RWPE1 (cell line): ENCODE measurements around the gene DCTN2.

Source experiments
- CTCF ChIA-PET: fragments of 350-600 bp; sonication (Branson Sonifier 250); formaldehyde crosslinking; extraction: SDS; loops from one replicate; lab custom pipeline; 2021; lab: Yijun Ruan, JAX
- POLR2A ChIA-PET: fragments of 400-600 bp; formaldehyde crosslinking; extraction: SDS; loops from one replicate; lab custom pipeline; 2020; ENCODE audit warnings: antibody characterized with exemption; ENCODE audit not compliant: low non-redundant PET; lab: Yijun Ruan, JAX
- DNase-seq: peaks from one replicate; pipeline ENCODE4 v3.0.0; 2012; ENCODE audit warnings: low spot score
- H3K27ac ChIP-seq: fragments of 450-650 bp; 2 replicates; pipeline ENCODE4 v1.5.1; 2017
- TF ChIP-seq, protein P1 (sequence below): fragments of 450-650 bp; conservative IDR thresholded peaks from 2 replicates; pipeline ENCODE4 v1.5.1; 2017; ENCODE audit warnings: low read depth, mild to moderate bottlenecking

DCTN2 gene

DNA sequence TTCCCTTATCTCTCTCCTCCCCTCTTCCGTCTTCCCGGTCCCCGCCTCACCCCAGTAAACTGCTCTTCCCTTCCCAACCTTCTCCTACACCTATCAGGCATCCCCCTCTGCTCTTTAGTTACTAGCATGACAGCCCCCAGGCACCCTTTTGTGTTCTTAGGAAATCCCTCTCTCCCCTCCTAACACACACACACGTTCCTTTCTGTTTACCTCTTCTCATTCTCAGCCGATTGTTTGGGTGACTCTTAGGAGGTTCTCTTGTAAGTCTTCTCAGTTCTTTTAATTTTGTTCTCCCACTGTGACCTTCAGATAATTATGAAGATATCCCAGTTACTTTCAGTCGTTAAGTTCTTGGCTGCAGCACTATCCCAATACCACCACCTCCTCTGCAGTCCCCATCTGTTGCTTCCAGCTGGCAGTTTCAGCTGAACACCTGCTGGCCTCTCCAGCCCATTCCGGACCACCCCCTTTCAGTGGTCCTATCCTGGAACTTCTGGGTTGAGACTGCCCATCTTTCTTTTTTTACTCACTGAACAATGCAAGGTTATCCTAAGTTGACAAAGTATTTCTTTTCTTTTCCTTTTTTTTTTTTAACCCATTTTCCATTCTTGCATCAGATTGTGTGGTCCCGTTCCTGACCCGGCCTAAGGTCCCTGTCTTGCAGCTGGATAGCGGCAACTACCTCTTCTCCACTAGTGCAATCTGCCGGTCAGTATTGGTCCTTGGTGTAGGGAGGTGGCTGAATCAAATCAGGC, 58.4 kb downstream of the DCTN2 start:
- ChIA-PET CTCF (interaction anchor here (0.7 kb wide), 1 partner anchor 309 kb away, joined by 4 read pairs; no protein-coding TSS in a partner anchor), POLR2A (no interaction called here)
- H3K27ac ChIP-seq, result peak overlapping the region; percentile 79
- TF ChIP-seq, protein P1, sequence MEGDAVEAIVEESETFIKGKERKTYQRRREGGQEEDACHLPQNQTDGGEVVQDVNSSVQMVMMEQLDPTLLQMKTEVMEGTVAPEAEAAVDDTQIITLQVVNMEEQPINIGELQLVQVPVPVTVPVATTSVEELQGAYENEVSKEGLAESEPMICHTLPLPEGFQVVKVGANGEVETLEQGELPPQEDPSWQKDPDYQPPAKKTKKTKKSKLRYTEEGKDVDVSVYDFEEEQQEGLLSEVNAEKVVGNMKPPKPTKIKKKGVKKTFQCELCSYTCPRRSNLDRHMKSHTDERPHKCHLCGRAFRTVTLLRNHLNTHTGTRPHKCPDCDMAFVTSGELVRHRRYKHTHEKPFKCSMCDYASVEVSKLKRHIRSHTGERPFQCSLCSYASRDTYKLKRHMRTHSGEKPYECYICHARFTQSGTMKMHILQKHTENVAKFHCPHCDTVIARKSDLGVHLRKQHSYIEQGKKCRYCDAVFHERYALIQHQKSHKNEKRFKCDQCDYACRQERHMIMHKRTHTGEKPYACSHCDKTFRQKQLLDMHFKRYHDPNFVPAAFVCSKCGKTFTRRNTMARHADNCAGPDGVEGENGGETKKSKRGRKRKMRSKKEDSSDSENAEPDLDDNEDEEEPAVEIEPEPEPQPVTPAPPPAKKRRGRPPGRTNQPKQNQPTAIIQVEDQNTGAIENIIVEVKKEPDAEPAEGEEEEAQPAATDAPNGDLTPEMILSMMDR, result no peak
- DNase-seq, result no peak

DNA sequence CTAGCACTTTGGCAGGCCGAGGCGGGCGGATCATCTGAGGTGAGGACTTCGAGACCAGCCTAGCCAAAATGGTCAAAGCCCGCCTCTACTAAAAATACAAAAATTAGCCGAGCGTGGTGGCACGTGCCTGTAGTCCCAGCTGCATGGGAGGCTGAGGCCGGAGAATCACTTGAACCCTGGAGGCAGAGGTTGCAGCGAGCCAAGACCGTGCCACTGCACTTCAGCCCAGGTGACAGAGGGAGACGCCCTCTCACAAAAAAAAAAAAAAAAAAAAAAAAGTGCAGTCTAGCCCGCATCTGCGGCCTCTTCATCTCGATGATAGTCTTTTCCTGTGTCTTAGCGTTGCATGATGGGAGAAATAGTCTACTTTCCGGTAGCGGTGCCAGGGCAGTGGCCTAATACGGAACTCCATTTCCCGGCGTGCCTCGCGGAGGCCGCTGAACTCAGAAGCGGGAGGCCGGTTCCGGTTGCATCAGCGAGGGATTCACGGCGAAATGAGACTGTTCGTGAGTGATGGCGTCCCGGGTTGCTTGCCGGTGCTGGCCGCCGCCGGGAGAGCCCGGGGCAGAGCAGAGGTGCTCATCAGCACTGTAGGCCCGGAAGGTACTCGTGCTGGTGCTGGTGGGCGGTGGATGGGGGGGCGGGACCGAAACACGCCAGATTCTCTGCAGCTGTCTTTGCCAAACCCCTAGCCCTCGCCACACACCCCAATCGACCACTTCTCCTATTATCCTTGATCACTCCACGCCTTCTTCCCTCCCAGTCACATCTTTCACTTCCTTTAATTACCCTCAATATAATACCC, 59.2 kb downstream of the DCTN2 start, which contains the start of gene MARS1:
MARS1 (plus strand) TSS at position 472 of the 805 bp plus-strand sequence; CDS start at position 495, 23 bp downstream.
- peak within 1 kb of the TSS; percentile 79 for H3K27ac ChIP-seq
- POLR2A ChIA-PET, result no interaction called here
- TF ChIP-seq, protein P1, result peak; percentile 56
- CTCF ChIA-PET, result interaction anchor here (0.6 to 0.7 kb wide), 2 partner anchors 210 to 308 kb away, joined by 3 to 4 read pairs; no protein-coding TSS in a partner anchor
- DNase-seq, result peak; percentile 91

DNA sequence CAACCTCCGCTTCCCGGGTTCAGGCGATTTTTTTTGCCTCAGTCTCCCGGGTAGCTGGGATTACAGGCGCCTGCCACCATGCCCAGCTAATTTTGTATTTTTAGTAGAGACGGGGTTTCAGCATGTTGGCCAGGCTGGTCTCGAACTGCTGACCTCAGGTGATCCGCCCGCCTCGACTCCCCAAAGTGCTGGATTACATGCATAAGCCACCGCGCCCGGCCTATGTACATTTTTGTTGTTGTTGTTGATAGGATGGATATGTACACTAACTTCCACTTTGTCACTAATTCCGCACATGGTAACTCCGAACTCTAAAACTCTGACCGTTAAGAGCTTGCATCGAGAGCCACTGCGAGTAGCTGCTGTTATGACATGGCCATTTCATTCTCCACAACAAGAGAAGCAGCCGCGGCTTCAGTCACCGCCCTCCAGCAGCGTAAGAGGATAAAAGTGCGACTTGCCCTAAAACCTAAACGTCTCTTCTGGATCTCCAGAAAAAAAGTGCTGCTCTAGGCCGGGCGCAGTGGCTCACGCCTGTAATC, 59.9 kb downstream of the DCTN2 start:
- TF ChIP-seq, protein P1, result no peak
- DNase-seq, result no peak
- ChIA-PET CTCF (interaction anchor here (0.6 kb wide), 2 partner anchors 75 to 209 kb away, joined by 3 to 4 read pairs; no protein-coding TSS in a partner anchor), POLR2A (no interaction called here)
- H3K27ac ChIP-seq, result peak overlapping the region; percentile 79

DNA sequence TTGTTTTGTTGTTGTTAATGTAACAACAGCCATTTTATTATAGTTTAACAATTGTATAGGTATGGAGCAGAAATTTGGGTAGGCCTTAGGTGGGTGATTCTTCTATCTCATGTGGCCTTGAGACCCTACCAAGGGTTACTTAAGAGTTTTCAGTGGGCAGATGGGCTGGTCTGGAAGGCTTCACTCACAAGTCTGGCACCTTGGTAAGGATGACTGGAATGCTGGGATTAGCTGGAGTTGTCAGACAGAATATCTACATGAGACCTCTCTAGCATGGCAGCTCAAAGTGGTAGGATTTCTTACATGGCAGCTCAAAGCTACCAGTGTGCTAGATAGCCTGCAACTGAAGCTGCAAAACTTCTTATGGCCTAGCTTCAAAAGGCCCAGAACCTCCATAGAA, 61.3 kb downstream of the DCTN2 start:
- CTCF ChIA-PET, result no interaction called here

DNA sequence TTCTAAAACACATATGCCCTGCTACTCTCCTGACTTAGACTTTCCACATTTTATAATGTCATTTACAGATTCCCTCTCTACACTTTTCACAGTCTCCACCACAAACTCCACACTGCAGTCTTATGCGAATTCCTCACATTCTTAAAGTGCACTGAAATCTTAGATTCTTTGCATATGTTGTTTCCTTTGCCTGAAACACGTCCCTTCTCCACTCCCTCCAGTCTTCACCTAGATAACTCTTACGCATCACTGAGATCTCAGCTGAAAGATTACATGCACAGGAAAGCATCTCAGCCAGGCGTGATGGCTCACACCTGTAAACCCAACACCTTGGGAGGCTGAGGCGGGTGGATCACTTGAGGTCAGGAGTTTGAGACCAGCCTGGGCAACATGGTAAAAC, 63.5 kb downstream of the DCTN2 start:
- TF ChIP-seq, protein P1, result no peak
- CTCF ChIA-PET, result no interaction called here
- H3K27ac ChIP-seq, result no peak overlapping the region
- no peak for DNase-seq
- POLR2A ChIA-PET, result no interaction called here

More for the DNA sequence above, 61.3 kb downstream of the DCTN2 start:
- DNase-seq, result no peak
- TF ChIP-seq, protein P1, result no peak
- no peak overlapping the region for H3K27ac ChIP-seq
- POLR2A ChIA-PET, result no interaction called here

DNA sequence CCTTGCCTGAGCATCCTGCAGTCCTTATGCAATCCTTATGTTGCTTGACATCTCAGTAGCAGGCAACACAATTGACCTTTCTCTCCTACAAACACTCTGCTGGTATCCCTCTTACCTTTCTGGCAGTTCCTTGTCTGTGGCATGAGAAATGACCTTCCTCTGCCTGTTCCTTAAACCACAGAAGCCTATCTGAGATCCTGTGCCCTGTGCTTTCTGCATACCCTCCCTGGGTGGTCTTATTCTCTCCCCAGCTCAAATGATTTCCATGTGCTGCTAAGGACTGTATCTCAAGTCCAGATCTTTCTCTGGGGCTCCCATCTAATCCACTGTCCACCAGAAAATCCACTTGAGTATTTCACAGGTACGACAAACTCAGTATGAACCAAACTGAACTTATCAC, 65.3 kb downstream of the DCTN2 start:
- CTCF ChIA-PET, result interaction anchor here (0.6 kb wide), 1 partner anchor 151 kb away, joined by 3 read pairs; the partner anchor contains the start of gene B4GALNT1
- no peak overlapping the region for H3K27ac ChIP-seq
- DNase-seq, result no peak
- POLR2A ChIA-PET, result no interaction called here
- TF ChIP-seq, protein P1, result no peak
